ENCODE results near the gene METTL8.
A peak's percentile ranks its signal among the peaks of the same experiment; 100 is the strongest.

METTL8 gene

DNA sequence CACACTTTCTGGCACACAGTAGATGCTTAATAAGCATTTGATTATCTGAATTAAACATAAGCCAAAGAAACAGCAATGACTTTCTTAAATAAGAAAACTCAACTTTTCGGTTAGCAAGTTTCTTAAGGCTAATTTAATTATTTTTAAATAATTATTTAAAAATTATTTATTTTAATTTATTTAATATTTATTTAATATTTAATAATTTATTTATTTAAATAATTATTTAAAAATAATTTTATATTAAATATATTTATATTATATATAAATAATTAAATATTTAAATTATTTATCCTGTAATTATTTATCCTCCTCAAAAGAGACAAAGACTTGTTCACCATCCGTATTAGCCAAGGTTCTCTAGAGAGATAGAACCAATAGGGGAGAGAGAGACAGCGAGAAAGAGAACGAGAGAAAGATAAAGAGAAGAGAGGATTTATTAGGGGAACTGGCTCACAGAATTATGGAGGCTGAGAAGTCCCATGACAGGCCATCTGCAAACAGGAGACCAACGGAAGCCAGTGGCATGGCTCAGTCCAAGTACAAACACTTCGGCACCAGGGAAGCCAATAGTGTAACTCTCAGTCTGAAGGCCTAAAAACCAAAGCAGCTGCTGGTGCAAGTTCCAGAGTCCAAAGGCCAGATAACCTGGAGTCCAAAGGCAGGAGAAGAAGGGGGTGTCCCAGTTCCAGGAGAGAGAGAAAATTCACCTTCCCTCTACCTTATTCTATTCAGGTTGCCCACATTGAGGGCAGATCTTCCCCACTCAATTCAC, 125.3 kb downstream of the METTL8 start:
- DNase-seq (ENCODE audit: low read depth), result no peak
- no peak overlapping the region for H3K4me3 ChIP-seq (ENCODE audit: control insufficient read depth, low read depth, low read length)
- TF ChIP-seq, protein P1, sequence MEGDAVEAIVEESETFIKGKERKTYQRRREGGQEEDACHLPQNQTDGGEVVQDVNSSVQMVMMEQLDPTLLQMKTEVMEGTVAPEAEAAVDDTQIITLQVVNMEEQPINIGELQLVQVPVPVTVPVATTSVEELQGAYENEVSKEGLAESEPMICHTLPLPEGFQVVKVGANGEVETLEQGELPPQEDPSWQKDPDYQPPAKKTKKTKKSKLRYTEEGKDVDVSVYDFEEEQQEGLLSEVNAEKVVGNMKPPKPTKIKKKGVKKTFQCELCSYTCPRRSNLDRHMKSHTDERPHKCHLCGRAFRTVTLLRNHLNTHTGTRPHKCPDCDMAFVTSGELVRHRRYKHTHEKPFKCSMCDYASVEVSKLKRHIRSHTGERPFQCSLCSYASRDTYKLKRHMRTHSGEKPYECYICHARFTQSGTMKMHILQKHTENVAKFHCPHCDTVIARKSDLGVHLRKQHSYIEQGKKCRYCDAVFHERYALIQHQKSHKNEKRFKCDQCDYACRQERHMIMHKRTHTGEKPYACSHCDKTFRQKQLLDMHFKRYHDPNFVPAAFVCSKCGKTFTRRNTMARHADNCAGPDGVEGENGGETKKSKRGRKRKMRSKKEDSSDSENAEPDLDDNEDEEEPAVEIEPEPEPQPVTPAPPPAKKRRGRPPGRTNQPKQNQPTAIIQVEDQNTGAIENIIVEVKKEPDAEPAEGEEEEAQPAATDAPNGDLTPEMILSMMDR (IDR thresholded peaks at IDR 0.05; ENCODE audit: control insufficient read depth, insufficient read depth, low read depth, low read length, missing control alignments), result no peak

DNA sequence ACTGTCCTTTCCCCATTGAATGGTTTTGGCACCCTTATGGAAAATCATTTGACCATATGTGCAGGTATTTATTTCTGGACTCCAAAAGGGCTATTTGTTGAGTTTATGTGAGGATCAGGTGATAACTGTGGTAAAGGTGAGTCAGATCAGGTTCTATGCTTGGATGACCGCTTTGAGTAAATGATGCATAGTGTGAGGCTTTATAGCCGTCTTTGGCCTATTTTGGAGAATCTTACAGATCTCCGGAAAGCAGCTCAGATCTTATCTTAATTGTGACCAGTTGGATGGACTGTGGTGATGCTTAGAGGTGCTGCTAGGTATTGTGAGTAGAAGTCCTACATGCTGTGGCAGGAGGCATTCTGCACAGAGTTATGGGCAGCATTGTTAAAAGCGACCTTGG, 126.2 kb downstream of the METTL8 start:
- H3K4me3 ChIP-seq (ENCODE audit: control insufficient read depth, low read depth, low read length), result no peak overlapping the region
- TF ChIP-seq, protein P1 (IDR thresholded peaks at IDR 0.05; ENCODE audit: control insufficient read depth, insufficient read depth, low read depth, low read length, missing control alignments), result no peak
- no peak for DNase-seq (ENCODE audit: low read depth)

DNA sequence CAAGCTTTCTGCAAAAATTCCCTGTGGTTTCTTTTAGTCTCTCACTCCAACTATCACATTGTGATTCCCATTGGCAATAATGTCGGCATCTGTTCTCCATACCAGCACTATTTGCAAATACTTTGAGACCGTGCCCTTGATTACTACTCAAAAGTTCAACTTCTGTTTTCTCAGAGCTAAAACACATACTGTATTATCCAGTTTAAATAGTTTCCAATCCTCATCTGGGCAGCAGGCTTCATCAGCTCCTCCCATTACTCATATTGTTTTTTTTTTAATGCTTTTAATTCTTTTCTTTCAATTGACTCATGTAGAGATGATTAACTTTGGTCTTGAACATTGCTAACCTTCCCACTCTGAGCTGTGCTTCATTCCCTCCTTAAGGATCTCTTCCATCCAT, 135.8 kb downstream of the METTL8 start:
- H3K4me3 ChIP-seq (ENCODE audit: control insufficient read depth, low read depth, low read length), result no peak overlapping the region
- TF ChIP-seq, protein P1 (IDR thresholded peaks at IDR 0.05; ENCODE audit: control insufficient read depth, insufficient read depth, low read depth, low read length, missing control alignments), result no peak
- peak; percentile 51 for DNase-seq (ENCODE audit: low read depth)

DNA sequence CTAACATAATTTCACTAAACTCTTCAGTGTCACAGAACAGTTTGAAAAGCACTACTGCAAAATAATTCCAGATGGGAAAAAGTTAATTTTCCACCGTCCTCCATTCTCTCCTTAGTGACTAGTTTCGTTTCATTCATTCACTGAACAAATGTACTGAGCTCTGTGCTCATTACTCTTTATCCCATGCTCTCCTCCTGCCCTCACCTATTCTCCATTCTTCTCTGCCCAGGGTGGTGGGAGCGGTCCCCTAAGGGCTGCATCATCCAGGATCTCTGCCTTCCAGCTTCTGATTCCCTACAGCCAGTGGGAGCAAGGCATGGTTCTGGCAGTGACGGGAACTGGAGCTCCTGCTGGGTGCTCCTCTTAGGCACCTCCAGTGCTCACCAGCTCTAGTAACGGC, 139.2 kb downstream of the METTL8 start:
- H3K4me3 ChIP-seq (ENCODE audit: control insufficient read depth, low read depth, low read length), result no peak overlapping the region
- TF ChIP-seq, protein P1 (IDR thresholded peaks at IDR 0.05; ENCODE audit: control insufficient read depth, insufficient read depth, low read depth, low read length, missing control alignments), result no peak
- DNase-seq (ENCODE audit: low read depth), result no peak

DNA sequence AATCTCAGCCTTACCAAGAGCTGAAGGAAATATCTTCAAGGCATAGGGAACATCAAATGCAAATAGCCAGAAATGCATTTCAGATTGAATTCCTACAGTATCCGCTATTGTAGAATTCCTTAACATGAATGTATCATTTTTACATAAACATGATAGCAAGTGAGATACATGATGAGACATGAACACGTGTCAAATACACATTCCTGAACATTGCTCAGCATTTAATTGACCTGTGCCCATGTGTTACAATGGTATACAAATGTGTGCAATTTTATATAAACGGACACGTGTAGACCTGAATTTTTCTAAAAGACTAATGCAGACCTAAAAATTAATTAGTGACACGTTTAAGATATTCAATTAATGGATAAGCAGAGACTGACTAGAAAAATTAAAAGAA, 140.1 kb downstream of the METTL8 start:
- TF ChIP-seq, protein P1 (IDR thresholded peaks at IDR 0.05; ENCODE audit: control insufficient read depth, insufficient read depth, low read depth, low read length, missing control alignments), result no peak
- H3K4me3 ChIP-seq (ENCODE audit: control insufficient read depth, low read depth, low read length), result no peak overlapping the region
- DNase-seq (ENCODE audit: low read depth), result no peak

DNA sequence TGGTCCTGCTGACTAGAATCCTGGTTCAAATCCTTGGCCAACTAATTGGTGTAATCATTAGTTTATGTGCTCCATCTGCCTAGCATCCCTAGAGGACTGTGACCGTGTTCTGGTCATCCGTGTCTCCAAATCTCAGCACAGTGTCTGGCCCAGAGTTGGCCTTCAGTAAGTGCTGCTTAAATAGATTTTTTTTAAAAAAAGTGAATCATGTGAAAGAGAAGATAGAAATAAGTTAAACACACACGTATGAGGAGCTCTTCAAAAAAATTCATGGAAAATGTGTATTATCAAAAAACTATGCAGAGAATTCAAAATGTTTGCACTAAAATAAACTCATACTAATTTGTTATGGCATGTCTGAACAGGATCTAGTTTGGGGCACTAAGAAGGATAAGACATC, 143.8 kb downstream of the METTL8 start:
- TF ChIP-seq, protein P1 (IDR thresholded peaks at IDR 0.05; ENCODE audit: control insufficient read depth, insufficient read depth, low read depth, low read length, missing control alignments), result no peak
- DNase-seq (ENCODE audit: low read depth), result no peak
- H3K4me3 ChIP-seq (ENCODE audit: control insufficient read depth, low read depth, low read length), result no peak overlapping the region

Measured in AG09309 (cell line).